ENCODE measurements around the gene SPSB4.

DNA sequence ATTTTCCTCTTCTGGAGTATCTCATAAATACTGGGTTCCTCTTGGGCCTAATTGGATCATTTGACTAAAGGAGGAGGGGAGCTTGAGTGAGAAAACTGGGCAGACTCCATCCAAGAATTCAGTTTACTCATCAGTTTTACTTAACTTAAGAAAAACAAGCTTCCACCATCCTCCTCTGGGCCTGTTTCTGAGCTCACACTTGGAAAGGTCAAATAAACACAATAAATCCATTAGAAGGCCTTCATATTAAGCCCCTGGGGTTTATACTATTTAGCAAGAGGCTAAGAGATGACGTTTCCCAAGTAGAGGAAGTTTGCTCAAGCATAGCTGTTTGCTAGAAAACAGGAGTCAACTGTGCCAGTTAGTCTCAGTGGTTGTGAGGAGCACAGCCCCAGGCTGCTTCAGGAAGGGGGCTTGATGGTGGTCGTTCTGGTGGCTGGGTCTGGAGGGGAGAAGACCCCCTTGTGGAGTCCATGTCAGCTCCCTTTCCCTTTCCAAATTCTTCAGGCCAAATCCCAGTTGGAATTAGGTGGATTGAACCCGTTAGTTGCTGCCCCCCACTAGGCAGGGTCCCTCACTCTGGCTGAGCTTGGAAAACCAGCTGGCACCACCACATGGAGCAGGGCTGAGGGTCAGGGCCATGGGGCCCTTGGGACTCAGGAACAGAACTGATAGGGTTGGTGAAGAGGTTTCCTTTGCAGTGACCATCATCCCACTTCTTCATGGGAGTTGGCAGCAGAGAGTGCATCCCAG, 64.8 kb downstream of the SPSB4 start:
- TF ChIP-seq, protein P1, sequence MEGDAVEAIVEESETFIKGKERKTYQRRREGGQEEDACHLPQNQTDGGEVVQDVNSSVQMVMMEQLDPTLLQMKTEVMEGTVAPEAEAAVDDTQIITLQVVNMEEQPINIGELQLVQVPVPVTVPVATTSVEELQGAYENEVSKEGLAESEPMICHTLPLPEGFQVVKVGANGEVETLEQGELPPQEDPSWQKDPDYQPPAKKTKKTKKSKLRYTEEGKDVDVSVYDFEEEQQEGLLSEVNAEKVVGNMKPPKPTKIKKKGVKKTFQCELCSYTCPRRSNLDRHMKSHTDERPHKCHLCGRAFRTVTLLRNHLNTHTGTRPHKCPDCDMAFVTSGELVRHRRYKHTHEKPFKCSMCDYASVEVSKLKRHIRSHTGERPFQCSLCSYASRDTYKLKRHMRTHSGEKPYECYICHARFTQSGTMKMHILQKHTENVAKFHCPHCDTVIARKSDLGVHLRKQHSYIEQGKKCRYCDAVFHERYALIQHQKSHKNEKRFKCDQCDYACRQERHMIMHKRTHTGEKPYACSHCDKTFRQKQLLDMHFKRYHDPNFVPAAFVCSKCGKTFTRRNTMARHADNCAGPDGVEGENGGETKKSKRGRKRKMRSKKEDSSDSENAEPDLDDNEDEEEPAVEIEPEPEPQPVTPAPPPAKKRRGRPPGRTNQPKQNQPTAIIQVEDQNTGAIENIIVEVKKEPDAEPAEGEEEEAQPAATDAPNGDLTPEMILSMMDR (tag by site-specific recombination; IDR thresholded peaks at IDR 0.05): no peak
- no peak for TF ChIP-seq ZNF501 (tag by site-specific recombination; IDR thresholded peaks at IDR 0.05)
- TF ChIP-seq ZNF174 (tag by site-specific recombination; IDR thresholded peaks at IDR 0.05): no peak
- no peak for TF ChIP-seq ZBTB7A (tag by site-specific recombination; IDR thresholded peaks at IDR 0.05; ENCODE audit: low read depth)
- TF ChIP-seq TCF7L2 (IDR thresholded peaks at IDR 0.05; ENCODE audit: borderline replicate concordance, low read depth, low read length): no peak
